NCI-H2227 (cell line): ENCODE data around the gene RAPGEF5.

ENCODE experiments used
- DNase-seq: peaks from one replicate; lab custom pipeline; 2025; ENCODE audit not compliant: unreplicated experiment; lab: John Stamatoyannopoulos, UW

Gene RAPGEF5, protein sequence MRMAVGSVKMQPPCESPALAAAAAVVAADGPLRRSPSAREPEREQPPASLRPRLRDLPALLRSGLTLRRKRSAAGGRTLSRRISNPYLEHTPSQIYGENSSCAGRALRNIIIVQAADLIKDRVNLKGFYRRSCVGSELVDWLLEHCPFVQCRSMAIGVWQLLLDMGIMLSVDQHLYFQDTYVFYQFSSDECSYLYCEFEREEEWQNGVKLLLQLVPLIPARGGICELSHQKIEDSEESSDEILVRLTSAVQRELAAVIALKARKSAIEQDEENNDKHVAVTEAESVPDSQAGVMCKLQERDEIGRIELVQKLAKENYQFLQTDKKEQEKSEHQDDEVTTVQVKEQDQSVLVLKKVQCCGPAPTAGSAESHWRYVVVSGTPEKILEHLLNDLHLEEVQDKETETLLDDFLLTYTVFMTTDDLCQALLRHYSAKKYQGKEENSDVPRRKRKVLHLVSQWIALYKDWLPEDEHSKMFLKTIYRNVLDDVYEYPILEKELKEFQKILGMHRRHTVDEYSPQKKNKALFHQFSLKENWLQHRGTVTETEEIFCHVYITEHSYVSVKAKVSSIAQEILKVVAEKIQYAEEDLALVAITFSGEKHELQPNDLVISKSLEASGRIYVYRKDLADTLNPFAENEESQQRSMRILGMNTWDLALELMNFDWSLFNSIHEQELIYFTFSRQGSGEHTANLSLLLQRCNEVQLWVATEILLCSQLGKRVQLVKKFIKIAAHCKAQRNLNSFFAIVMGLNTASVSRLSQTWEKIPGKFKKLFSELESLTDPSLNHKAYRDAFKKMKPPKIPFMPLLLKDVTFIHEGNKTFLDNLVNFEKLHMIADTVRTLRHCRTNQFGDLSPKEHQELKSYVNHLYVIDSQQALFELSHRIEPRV

DNA sequence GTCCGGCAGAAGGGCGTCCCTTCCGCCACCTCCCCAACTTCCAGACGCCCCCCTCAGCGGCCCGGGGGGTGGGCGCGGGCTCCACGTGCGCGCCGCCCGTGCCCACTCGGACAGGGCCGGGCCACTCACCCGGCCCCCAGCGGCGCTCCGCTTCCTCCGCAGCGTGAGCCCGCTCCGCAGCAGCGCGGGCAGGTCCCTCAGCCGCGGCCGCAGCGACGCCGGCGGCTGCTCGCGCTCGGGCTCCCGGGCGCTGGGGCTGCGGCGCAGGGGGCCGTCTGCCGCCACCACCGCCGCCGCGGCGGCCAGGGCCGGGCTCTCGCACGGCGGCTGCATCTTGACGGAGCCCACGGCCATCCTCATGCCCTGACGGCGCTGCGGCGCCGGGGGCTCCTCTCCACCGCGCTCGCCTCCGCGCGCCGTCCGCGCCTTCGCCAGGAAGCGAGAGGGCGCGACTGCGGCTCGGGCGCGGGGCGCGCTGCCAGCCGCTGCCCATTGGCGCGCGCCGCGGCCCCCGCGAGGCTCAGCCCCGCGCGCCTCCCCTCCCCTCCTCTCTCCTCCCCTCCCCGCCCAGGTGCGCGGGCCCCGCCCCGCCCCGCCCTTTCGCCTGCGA is at the start of gene RAPGEF5:
Gene RAPGEF5 (minus strand): TSS at position 454 of the 610 bp plus-strand sequence. CDS start 94 bp downstream, at position 360.
- DNase-seq = peak; percentile 65

DNA sequence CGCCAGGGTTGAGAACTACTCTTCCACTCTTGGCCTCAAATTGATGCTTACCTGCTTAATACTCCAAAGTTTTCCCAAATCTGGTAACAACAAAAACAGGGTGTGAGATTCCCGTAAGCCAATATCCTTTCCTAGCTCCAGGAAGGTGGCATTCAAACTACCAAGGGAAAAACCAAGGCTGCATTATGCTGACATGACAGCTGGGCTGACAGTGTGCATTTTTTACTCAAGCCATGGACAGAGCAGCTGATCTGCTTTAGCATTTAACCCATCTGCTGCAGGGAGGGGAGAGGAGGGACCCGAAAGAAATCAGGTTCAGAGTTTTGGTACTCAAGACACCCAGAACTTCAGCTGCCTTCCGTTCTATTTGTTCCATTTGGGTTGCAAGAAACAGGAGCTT is 49.8 kb upstream of the RAPGEF5 start:
- no peak for DNase-seq

DNA sequence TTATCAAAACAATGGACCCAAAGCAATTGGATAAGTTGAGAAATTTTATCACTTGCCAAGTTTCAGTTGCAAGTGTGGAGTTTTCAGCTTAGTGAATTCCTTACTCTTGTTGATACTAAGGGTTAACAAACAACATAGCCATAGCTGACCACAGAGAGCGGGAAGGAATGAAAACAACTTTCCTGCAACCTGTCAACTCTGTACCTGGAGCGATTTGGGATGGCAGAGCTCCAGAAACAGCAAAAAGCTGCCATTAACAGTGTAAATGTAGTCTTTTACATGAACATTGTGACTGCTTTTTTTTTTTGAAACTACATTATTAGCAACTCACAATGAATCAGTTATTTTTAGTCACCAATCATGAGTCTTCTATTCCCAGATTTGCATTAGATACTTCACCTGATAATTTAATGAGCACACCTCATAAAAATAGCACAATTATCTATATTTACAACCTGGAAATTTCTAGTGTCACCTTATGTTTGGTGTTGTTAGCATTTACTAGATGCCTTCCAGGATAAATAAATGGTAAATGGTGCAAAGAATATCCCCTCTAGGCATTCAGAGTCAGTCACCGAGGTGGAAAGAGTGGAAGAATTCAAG is 47.6 kb upstream of the RAPGEF5 start:
- no peak for DNase-seq

DNA sequence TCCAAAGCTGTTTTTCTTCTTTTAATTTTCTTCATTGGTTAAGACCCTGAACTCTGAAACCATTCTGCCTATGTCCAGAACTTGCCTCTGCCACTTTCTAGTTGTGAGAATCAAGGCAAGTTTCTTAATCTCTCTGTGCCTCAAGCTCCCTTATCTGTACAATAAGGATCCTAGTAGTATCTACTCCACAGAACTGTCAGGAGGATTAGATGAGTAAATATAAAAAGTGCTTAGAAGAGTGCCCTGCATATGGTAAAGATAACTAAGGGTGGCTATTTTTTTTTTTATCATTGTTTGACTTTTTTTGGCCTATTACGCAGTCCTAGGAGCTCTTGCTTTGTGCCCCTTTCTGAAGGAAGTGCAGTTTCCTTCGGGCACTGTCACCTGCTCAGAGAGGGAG is 46.4 kb upstream of the RAPGEF5 start:
- DNase-seq = no peak

DNA sequence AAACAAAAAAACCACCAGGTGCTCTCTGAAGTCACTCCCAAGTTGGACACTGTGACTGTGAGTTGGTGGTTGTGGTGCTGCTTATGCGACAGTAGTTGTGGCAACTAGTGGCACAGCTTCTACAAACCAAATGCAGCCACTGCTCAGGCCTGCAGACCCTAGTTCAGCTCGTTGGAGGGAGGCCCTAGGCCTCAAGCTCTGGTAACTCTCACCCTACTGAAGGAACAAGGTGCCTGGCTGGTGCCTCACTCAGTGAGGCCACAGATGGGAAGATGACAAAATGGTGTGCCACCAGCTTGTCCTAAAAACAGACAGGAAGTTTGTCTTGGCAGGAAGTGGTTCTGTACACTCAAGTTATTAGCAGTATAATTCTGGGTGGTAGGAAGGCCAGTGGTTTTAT is 45.3 kb upstream of the RAPGEF5 start:
- DNase-seq = no peak

DNA sequence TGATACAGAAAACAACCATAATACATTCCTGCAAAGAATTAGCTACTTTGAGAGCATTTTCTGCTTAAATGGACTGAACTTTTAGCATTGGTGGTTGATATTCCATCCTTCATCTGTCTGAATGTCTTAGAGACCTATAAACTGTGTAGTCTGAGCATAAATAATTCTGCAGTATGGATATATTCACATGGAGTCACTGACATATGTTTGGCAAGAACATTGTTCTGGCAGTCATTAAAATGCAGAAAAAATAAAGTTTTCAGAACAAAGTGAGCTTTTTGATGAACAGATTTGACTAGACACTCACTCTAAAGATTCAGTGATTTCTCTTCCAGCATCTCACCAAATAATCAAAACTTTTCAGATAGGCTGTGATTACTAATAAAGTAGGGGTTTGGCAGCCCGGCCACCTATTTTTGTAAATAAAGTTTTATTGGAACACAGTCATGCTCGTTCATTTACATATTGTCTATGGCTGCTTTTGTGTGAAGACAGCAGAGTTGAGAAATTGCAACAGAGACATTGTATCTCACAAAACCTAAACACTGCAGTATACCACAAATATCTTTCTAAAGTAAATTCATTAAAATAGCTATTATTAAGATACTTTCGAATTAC is 44.1 kb upstream of the RAPGEF5 start:
- DNase-seq = no peak

DNA sequence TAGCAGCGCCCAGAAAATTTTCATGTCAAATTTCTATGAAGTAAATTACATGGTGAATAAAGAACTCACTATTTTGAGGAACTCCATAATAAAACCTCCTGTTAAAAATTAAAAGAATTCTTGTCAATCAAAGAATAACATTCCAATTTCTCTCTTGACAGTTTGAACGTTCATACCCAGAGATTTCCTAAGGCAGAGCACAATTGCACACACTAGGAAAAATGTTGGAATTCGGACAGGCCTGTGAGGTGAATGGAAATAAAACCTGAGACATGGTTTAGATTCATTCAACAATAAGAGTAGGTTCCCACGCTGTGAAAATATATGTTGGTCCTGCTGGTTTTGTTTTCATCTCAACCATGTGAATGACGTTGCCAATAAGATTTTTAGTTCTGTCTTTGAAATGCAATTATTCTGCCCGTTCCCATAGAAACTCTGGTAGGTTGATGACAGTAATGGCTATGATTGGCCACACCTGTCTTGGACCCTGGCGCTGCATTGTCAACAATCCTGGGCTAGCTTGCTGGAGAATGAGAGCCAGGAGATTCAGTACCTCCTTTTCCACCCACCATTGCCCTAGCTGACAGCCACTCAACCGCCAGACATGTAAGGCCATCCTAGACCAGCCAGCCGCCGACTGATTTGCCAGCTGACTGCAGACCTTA is 43.3 kb upstream of the RAPGEF5 start:
- no peak for DNase-seq

DNA sequence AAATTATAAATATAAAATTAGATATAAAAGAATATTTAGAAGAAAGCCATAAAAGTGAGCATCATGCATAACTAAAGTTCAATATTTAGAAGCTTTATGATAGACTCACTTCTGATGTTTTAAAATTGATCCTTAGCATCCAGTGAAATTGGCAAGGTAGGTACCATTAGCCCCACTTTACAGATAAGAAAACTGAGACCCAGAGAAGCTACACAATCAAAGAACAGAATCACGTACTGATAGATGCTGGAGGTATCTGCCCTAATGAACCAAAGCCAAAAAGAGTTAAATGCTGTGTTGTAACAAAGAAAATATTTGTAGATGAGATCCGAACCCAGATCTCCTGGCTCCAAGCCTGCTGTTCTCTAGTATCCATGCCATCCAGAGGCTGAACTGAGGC is 42.6 kb upstream of the RAPGEF5 start:
- DNase-seq = no peak

DNA sequence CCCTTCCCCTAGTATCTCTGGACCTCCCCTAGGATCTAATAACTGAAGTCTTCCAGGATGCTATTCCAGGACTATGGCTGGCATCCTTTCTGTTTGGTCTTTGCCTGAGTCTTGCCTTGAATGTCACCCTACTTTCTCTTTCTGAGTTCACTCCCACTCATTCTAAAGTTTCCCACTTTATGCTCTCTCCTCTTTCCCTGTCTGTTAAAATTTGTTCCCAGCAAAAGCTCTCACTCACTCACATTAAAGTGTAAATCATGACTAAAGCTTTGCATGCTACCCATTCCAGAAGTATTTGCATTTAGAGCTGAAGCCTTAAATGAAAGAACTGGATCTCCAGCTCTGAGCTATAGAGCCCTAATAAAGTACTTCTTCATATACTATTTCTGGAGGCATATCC is 42.1 kb upstream of the RAPGEF5 start:
- DNase-seq = no peak

DNA sequence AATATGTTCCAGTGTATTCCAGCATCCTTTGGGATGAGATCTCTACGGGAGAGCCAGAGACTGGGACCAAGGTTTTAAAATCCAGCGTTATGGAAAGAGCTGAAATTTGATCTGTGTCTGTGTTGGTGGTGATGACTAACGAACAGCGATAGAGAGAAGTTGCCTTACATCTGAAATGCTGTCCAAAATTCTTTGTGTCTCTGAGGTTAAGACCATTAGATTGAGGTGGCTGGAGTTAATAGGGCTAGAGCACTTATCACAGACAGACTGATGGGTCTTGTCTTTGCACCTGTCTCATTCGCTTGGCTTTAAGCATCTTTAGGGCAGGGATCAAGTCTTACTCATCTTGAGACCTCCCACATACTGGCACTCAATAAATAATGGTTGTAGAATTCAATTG is 41.0 kb upstream of the RAPGEF5 start:
- DNase-seq = peak; percentile 51

DNA sequence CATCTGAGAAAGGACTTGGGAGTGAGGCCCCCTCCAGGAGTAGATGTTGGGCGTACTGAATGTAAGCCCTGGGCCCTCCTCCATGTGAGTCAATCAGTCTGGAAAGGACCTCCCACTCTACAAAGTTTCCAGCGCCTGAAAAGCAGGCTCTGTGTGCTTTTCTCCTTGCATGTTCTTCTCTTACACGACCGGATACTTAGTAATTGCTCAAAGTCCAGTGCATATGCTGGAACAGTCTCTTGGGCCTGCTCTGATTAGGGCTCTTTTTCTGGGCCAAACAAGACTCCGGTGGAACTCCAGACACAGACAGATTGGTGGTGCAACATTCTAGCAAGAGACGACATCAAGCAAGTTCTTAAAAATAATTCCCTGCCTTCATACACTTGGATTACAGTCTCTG is 38.3 kb upstream of the RAPGEF5 start:
- DNase-seq = no peak

DNA sequence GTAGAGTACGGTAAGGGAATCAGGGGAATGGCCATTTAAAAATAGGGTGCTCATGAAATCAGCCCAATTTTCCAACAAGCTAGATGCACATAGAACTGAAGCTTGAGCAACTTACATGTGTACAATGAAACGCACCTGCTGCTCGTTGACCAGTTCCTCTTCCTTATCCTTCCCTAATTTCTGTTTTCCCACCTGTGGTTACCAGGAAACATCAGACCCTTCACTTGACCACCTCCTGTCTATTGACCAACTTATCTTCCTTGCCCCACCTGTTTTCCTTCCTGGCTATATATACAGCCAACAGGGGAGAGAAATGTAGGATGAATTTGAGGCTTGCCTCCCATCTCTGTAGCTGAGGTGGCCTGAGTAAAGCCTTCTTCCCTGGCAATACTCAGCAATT is 37.8 kb upstream of the RAPGEF5 start:
- no peak for DNase-seq

DNA sequence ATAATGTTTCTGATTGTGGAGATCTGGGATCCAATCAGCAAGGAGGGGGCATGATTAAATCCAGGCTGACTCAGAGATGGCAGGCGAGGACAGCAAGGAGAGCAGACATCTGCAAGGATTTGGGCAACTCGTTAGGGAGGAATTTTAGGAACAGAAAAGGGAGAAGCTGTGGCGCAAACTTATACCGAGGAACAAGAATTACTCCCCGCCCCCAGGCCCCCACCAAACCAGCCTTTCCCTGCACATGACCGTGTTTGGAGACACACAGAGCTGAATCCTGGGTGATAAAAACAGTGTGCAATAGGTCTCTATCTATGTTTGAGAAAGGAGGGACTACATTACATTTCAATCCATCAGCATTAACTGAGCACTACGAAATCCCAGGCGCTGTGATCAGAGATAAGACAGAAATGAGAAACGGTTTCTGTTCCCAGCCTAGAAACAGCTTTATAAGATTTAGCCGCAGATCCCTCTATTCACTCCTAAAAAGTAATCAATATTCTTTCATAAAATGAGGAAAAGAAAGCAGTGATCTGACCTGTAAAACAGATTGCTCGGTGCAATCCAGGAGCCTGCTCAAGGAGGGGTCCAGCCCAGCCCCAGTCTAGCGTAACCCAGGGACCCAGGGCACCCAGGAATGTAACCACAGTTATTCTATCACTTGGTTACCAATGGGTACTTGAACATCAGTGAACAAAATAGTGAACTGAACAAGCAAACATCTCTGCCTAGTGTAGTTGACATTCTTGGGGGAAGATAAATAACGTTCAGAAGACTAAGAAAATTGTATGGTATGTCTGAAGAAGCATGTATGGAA is 37.2 kb upstream of the RAPGEF5 start:
- DNase-seq = no peak

DNA sequence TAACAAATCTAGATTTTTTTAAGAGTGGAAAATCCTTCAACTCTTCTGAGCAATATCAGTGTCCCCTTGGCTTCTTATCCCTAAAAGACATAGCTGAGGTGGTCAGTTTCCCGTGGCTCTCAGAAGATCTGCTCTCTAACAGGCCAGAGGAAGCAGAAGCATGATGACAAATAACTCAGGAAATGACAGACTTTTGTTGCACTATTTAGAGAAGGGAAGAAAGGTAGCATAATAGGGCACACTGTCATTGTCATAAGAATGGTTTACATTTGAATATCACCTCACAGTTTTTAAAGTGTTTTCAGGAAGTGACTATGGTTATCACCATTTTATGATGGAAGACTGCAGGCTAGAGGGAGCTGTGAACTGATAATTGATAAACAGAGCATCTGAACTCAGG is 33.6 kb upstream of the RAPGEF5 start:
- DNase-seq = no peak

DNA sequence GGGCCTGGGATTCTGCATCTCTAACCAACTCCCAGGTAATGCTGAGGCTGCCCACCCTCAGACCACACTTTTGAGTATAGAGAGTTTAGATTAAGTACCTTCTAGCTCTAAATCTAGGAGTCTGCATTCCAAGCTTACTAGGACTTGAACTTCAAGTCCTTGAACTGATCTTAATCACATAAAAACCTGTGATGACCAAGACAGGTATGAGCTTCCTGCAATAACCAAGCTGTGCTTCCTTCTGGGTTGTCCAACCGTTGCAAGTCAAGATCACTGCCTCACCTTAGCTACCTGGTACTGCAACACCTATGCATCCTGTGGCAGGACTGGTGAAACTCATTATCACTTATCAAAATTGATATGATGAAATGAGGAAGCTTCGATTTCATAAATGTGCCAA is 32.9 kb upstream of the RAPGEF5 start:
- no peak for DNase-seq

DNA sequence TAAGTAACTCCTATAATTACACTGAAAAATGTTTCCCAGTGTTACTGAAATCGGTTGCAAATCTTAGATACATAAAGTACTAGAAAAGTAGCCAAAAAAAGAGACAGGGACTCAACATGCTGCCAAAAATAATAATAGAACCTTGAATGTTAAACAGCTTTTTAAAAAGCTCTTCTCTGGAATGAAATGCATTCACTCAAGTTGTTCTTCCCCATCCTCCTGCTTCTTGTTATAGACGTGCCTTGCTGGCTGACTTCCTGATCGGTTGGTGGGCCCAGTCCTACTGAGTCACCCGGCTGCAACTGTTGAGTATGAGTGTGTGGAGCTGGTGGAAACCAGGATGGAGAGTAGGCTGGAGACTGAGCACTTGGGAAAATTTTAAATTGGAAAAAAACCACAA is 30.6 kb upstream of the RAPGEF5 start:
- DNase-seq = no peak

DNA sequence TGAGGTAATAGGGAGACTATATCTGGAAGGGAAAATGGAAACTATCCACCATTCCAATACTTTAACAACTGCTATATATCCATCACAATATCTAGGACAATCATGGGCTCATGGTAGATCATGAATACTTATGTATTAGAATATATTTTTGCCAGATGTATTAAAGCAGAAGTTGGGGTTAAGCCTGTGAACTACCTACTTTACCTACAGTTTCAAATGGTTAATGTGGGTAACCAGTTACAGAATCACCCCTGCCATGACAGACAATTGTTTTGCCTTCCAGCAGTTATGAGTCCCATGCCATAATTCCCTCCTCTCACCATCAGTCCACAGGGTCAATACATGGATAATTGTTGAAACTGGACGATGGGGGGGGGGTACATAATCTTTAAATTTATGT is 29.9 kb upstream of the RAPGEF5 start:
- DNase-seq = no peak

DNA sequence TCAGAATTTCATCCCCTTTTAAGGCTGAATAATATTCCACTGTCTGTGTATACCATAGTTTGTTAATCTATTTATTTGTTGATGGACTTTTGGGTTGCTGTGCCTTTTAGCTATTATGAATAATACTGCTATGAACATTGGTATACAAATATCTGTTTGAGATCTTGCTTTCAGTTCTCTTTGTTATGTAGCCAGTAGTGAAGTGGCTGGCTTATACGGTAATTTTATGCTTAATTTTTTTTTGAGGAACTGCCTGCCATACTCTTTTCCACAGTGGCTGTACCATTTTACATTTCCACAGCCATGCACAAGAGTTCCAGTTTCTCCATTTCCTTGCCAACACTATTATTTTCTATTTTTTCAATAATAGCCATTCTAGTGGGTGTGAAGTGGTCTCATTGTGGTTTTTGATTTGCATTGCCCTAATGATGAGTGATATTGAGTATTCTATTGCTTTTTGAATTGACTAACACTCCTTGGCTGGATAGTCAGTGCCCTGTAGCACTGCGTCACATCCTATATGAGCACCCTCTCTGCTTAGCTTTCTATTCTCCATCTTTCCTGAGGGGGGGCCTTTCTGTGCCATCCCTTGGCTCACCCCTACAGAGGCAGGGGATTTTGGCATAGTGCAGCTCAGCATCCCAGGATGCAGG is 29.4 kb upstream of the RAPGEF5 start:
- DNase-seq = no peak

DNA sequence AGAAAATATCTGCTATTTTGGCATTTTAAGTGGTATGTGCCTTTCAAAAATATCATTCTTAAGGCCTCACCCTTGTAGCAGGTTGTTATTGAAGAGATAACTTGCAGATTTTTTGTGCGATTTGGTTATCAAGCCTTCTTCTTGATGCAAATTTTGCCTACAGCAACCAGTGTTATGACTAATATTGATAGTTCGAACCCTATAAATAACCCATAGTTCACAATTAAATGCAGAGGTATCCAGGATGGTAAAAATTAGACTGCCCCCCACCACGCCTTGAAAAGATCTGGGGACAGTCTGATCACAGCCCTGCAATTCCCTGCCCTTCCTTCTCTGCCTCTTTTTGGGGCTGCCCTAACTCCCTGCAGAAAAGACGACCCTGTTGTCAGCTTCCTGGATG is 28.4 kb upstream of the RAPGEF5 start:
- no peak for DNase-seq
